Osteocyte (in vitro differentiated cells): ENCODE measurements around the gene ANKRD55. TPM values are rescaled to one million over a fixed set of nuclear protein-coding genes. Genes with fewer than 3 reads are reported as not detected.

Experiments
- DNase-seq: peaks from one replicate; pipeline ENCODE4 v3.0.0; 2021; ENCODE audit warnings: mixed read lengths; ENCODE audit not compliant: unreplicated experiment; ENCODE audit errors: extremely low spot score
- H3K27ac Mint-ChIP-seq: one replicate; pipeline ENCODE4 v1.8.0; 2021; ENCODE audit warnings: mild to moderate bottlenecking, mixed read lengths; ENCODE audit not compliant: unreplicated experiment
- H3K27me3 Mint-ChIP-seq: one replicate; pipeline ENCODE4 v1.8.0; 2021; ENCODE audit warnings: mixed read lengths; ENCODE audit not compliant: unreplicated experiment
- H3K36me3 Mint-ChIP-seq: one replicate; pipeline ENCODE4 v1.8.0; 2021; ENCODE audit warnings: mixed read lengths; ENCODE audit not compliant: unreplicated experiment
- H3K4me1 Mint-ChIP-seq: one replicate; pipeline ENCODE4 v1.8.0; 2021; ENCODE audit warnings: mixed read lengths; ENCODE audit not compliant: unreplicated experiment
- H3K4me3 Mint-ChIP-seq: one replicate; pipeline ENCODE4 v1.8.0; 2021; ENCODE audit warnings: mild to moderate bottlenecking, moderate library complexity, mixed read lengths; ENCODE audit not compliant: unreplicated experiment
- H3K9me3 Mint-ChIP-seq: one replicate; pipeline ENCODE4 v1.8.0; 2021; ENCODE audit warnings: mixed read lengths; ENCODE audit not compliant: unreplicated experiment
- total RNA-seq: library from RNA; stranded (reverse); gene quantifications from 2 replicates; pipeline ENCODE4 v1.2.1, GENCODE V29; 2021
- TF ChIP-seq, protein P1 (sequence below): fragments of 200-600 bp; sonication (generic); IDR thresholded peaks from 2 replicates; pipeline ENCODE4 v1.5.0; 2021; ENCODE audit warnings: antibody characterized with exemption, mild to moderate bottlenecking, moderate library complexity

Gene ANKRD55
- total RNA-seq, 1 donor from 2014 or later, result not detected

DNA sequence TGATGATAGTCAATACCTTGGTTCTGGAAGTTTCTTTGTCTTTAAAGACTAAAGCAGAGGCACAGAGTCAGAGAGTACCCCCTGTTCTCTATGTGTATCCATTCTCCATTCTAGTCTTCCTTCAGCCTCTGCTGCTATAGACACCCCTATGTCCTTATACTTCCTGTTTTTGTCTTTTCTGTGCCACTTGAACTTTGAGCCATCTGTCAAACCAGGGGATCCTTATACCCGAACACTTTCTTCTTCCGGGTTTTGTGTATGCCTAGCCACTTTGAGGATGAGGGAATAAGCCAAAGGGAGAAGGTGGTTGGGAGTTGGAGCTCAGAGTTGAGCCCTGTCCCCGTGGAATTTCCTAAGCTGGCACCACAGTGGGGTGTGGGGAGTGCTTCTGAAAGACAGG is 177.3 kb downstream of the ANKRD55 start:
- Mint-ChIP-seq H3K36me3 (no peaks in the 10 kb centered on the region), H3K27me3 (no peaks in the 10 kb centered on the region), H3K4me1 (peaks cover 14% of the 10 kb centered on the region), H3K9me3 (peaks cover 5% of the 10 kb centered on the region), H3K4me3 (no peak overlapping the region), H3K27ac (no peak overlapping the region)
- TF ChIP-seq, protein P1, sequence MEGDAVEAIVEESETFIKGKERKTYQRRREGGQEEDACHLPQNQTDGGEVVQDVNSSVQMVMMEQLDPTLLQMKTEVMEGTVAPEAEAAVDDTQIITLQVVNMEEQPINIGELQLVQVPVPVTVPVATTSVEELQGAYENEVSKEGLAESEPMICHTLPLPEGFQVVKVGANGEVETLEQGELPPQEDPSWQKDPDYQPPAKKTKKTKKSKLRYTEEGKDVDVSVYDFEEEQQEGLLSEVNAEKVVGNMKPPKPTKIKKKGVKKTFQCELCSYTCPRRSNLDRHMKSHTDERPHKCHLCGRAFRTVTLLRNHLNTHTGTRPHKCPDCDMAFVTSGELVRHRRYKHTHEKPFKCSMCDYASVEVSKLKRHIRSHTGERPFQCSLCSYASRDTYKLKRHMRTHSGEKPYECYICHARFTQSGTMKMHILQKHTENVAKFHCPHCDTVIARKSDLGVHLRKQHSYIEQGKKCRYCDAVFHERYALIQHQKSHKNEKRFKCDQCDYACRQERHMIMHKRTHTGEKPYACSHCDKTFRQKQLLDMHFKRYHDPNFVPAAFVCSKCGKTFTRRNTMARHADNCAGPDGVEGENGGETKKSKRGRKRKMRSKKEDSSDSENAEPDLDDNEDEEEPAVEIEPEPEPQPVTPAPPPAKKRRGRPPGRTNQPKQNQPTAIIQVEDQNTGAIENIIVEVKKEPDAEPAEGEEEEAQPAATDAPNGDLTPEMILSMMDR, result no peak
- DNase-seq, result no peak

DNA sequence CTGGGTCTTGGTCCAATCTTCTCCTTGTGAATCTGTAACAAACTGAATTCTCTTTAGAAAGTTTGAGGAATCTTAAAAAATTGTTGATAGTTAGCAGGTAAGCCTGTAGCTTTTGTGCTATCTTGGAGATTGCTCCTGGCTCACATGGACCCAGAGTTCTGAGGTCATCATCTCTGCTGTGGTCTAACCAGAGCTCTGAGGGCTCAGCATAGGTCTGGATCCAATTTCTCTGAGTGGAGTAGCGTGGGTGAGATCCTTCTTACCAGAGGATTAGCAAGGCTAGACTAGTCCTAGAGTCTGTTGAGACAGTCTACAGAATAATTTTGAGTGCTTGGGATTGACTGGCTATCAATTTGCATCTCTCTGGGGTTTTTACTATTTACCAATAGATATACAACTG is 177.8 kb downstream of the ANKRD55 start:
- no peaks in the 10 kb centered on the region for H3K36me3 Mint-ChIP-seq
- peaks cover 5% of the 10 kb centered on the region for H3K9me3 Mint-ChIP-seq
- H3K4me3 Mint-ChIP-seq, result no peak overlapping the region
- H3K27me3 Mint-ChIP-seq, result no peaks in the 10 kb centered on the region
- DNase-seq, result no peak
- no peak overlapping the region for H3K27ac Mint-ChIP-seq
- TF ChIP-seq, protein P1, result no peak
- peaks cover 17% of the 10 kb centered on the region for H3K4me1 Mint-ChIP-seq

DNA sequence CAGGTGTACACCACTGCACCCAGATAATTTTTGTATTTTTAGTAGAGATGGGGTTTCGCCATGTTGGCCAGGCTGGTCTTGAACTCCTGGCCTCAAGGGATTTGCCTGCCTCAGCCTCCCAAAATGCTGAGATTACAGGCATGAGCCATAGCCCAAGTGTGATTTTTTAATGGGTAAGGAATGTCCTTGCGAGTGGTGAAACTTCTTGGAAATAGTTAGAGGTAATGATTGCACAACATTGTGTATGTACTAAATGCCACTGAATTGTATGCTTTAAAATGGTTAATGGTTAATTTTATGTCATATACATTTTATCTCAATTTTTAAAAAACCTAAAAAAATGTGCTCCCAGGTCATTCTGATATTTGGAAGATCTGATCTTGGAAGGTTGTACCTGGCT is 178.5 kb downstream of the ANKRD55 start:
- H3K4me1 Mint-ChIP-seq, result peaks cover 17% of the 10 kb centered on the region
- TF ChIP-seq, protein P1, result no peak
- DNase-seq, result no peak
- no peaks in the 10 kb centered on the region for H3K27me3 Mint-ChIP-seq
- H3K36me3 Mint-ChIP-seq, result no peaks in the 10 kb centered on the region
- H3K9me3 Mint-ChIP-seq, result peaks cover 5% of the 10 kb centered on the region
- no peak overlapping the region for H3K27ac Mint-ChIP-seq
- H3K4me3 Mint-ChIP-seq, result no peak overlapping the region

DNA sequence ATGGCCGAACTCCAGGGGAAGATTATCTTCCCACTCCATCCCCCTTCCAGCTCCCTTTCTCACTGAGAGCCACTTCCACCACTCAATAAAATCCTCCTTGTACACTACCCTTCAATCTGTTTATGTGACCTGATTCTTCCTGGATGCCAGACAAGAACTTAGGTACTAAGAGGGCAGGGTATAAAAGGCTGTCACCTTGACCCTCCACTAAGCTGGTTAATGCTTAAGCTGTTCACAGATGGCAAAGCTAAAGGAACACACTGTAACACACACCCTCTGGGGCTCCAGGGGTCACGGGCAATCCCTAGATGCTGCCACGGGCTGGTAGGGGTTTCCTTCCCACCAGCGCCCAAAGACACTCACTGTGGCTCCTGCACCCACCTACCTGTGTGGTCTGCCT is 179.8 kb downstream of the ANKRD55 start:
- H3K9me3 Mint-ChIP-seq, result peaks cover 5% of the 10 kb centered on the region
- no peak for DNase-seq
- no peak overlapping the region for H3K4me3 Mint-ChIP-seq
- no peak overlapping the region for H3K27ac Mint-ChIP-seq
- no peaks in the 10 kb centered on the region for H3K36me3 Mint-ChIP-seq
- peaks cover 11% of the 10 kb centered on the region for H3K4me1 Mint-ChIP-seq
- no peaks in the 10 kb centered on the region for H3K27me3 Mint-ChIP-seq
- TF ChIP-seq, protein P1, result no peak

DNA sequence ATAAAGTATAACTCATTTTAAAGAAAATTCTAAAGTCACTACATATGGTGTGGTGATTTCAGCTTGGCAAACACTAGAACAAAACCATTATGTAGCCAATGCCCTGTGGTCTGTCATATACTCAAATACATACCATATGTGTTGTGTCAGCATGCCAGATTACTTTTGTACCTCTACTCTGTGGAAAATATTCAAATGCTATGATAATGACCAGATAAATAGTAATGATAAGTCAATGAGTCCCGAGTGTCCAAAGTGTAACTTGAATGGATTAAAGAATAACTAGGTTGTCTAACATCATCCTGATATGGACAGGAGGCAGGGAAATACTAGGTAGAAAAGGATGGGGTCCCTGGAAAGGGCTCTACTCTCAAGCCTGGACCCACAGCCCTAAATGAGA is 180.4 kb downstream of the ANKRD55 start:
- Mint-ChIP-seq H3K9me3 (peaks cover 5% of the 10 kb centered on the region), H3K27me3 (no peaks in the 10 kb centered on the region), H3K4me1 (peaks cover 6% of the 10 kb centered on the region), H3K27ac (no peak overlapping the region), H3K36me3 (no peaks in the 10 kb centered on the region), H3K4me3 (no peak overlapping the region)
- TF ChIP-seq, protein P1, result no peak
- DNase-seq, result no peak
